Keratinocyte (primary cell): ENCODE measurements around the gene ATP13A3. TPM values are rescaled to one million over a fixed set of nuclear protein-coding genes. Genes with fewer than 3 reads are reported as not detected.

Experiments
- DNase-seq: peaks from one replicate; pipeline ENCODE4 v3.0.0-alpha.2; 2011; ENCODE audit warnings: low read depth, missing footprints, low spot score
- FAIRE-seq: peaks from 2 replicates; lab custom pipeline; 2011; peaks lifted over from hg19 to GRCh38; lab: Jason Lieb, UNC
- H2AFZ ChIP-seq: 2 replicates; pipeline ENCODE4 v1.6.0; 2012; ENCODE audit warnings: low read length, control low read depth, inconsistent platforms; ENCODE audit not compliant: control insufficient read depth
- H3K27ac ChIP-seq: 2 replicates; pipeline ENCODE4 v1.5.1; 2011; ENCODE audit warnings: low read length; ENCODE audit not compliant: control insufficient read depth, insufficient read depth
- H3K27me3 ChIP-seq: 3 replicates; pipeline ENCODE4 v1.6.0; 2011; ENCODE audit warnings: low read length; ENCODE audit not compliant: control insufficient read depth, insufficient read depth; ENCODE audit errors: extremely low read depth
- H3K36me3 ChIP-seq, 2 experiments: 2 replicates in 1 of 2; 3 replicates in 1 of 2; pipeline ENCODE4 v1.5.1; 2011; ENCODE audit warnings: low read length in 2 of 2, mild to moderate bottlenecking in 1 of 2; ENCODE audit not compliant: control insufficient read depth in 2 of 2, insufficient read depth in 2 of 2; ENCODE audit errors: extremely low read depth in 1 of 2
- H3K4me1 ChIP-seq: 3 replicates; pipeline ENCODE4 v1.5.1; 2011; ENCODE audit warnings: low read length; ENCODE audit not compliant: control insufficient read depth, insufficient read depth; ENCODE audit errors: extremely low read depth
- H3K4me2 ChIP-seq: 3 replicates; pipeline ENCODE4 v1.6.0; 2011; ENCODE audit warnings: low read depth, low read length; ENCODE audit not compliant: control insufficient read depth, insufficient read depth; ENCODE audit errors: extremely low read depth
- H3K4me3 ChIP-seq, 3 experiments: fragments of 200-600 bp in 1 of 3; sonication (generic) in 1 of 3; 2 replicates in 2 of 3; 3 replicates in 1 of 3; pipeline ENCODE4 v1.5.1; 2011 to 2016; ENCODE audit warnings: low read length in 3 of 3, mild to moderate bottlenecking in 3 of 3, control low read depth in 2 of 3, inconsistent platforms in 1 of 3, low read depth in 1 of 3, mixed read lengths in 1 of 3, mixed run types in 1 of 3, moderate library complexity in 1 of 3; ENCODE audit not compliant: control insufficient read depth in 2 of 3, insufficient read depth in 2 of 3; ENCODE audit errors: extremely low read depth in 1 of 3
- H3K79me2 ChIP-seq: 2 replicates; pipeline ENCODE4 v1.6.0; 2012; ENCODE audit warnings: low read length; ENCODE audit not compliant: control insufficient read depth, insufficient read depth
- H3K9ac ChIP-seq: 3 replicates; pipeline ENCODE4 v1.6.0; 2011; ENCODE audit warnings: low read length; ENCODE audit not compliant: control insufficient read depth, insufficient read depth; ENCODE audit errors: extremely low read depth
- H3K9me1 ChIP-seq: 3 replicates; pipeline ENCODE4 v1.6.0; 2011; ENCODE audit warnings: low read length; ENCODE audit not compliant: control insufficient read depth, insufficient read depth; ENCODE audit errors: extremely low read depth
- H3K9me3 ChIP-seq: 2 replicates; pipeline ENCODE4 v1.5.1; 2012; ENCODE audit warnings: low read depth, low read length; ENCODE audit not compliant: control insufficient read depth
- H4K20me1 ChIP-seq: 3 replicates; pipeline ENCODE4 v1.6.0; 2011; ENCODE audit warnings: low read length; ENCODE audit not compliant: control insufficient read depth, insufficient read depth; ENCODE audit errors: extremely low read depth
- EZH2 ChIP-seq: IDR thresholded peaks from one replicate; pipeline ENCODE4 v1.6.1; 2012; ENCODE audit warnings: inconsistent platforms, mild to moderate bottlenecking, low read length, moderate library complexity
- dilution Hi-C: fragments of 300-500 bp; cut with MboI; formaldehyde crosslinking; loops from one replicate; pipeline ENCODE4 v1.7.0; 2020; ENCODE audit warnings: low sequenced_read_pairs; ENCODE audit not compliant: extremely low pct_ligation_motif_present
- polyA plus RNA-seq, 5 experiments: library from polyadenylated mRNA; depleted of rRNA in 3 of 5; stranded (reverse) in 3 of 5; stranded (forward) in 1 of 5; unstranded in 1 of 5; fragments of >200 nt; gene quantifications; 1 replicate in 1 of 5; 2 replicates in 3 of 5; 3 replicates in 1 of 5; pipeline versions ENCODE4 v1.2.1 to v1.2.3, GENCODE V29; 2011 to 2012; ENCODE audit warnings: missing spikeins in 2 of 5, low read depth in 1 of 5, low replicate concordance in 1 of 5
- TF ChIP-seq, protein P1 (sequence below), 3 experiments: IDR thresholded peaks in 1 of 3; conservative IDR thresholded peaks in 1 of 3; optimal IDR thresholded peaks in 1 of 3; 2 replicates in 2 of 3; 3 replicates in 1 of 3; pipeline versions ENCODE3 to v1.5.1; 2011; ENCODE audit warnings: low read length in 3 of 3, mild to moderate bottlenecking in 3 of 3, moderate library complexity in 2 of 3, control low read depth in 1 of 3, inconsistent platforms in 1 of 3; ENCODE audit not compliant: insufficient read depth in 2 of 3; ENCODE audit errors: extremely low read depth in 1 of 3

The ATP13A3 gene
- polyA plus RNA-seq, 1 donor (not counting 4 experiments of a cell fraction or from before 2014, with no cell fraction given), result 103 TPM

DNA sequence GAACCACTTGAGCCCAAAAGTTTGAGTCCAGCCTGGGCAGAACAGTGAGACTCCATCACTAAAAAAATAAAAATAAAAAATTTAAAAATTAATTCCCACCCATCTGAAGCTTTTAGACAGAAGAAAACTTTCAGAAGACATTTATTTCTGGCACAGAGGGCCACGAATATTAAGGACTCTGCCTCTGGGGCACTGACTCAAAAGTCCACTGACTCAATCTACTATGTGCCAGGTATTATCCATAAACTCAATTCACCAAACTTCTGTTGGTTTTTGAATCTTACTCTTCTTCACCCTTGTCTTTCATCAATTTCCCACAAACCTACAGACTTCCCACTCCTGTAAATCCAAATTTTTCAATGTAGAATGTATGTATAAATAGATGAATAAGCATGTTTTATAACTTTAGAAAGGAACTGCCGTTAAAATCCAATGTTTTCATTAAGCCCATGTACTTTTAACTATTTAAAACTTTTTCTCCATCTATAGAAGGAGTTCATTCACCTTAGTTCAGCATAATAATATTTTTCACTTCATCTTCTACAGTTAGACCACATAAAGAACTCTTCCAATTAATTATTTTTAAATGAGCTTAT, 19.9 kb downstream of the ATP13A3 start:
- peaks cover 6% of the 10 kb centered on the region in 2 experiments for H3K36me3 ChIP-seq
- FAIRE-seq, result no peak
- H3K27me3 ChIP-seq, result no peaks in the 10 kb centered on the region
- no peak overlapping the region for H3K4me2 ChIP-seq
- H2AFZ ChIP-seq, result no peak overlapping the region
- H4K20me1 ChIP-seq, result peaks cover 8% of the 10 kb centered on the region
- no peak for TF ChIP-seq EZH2
- TF ChIP-seq, protein P1, sequence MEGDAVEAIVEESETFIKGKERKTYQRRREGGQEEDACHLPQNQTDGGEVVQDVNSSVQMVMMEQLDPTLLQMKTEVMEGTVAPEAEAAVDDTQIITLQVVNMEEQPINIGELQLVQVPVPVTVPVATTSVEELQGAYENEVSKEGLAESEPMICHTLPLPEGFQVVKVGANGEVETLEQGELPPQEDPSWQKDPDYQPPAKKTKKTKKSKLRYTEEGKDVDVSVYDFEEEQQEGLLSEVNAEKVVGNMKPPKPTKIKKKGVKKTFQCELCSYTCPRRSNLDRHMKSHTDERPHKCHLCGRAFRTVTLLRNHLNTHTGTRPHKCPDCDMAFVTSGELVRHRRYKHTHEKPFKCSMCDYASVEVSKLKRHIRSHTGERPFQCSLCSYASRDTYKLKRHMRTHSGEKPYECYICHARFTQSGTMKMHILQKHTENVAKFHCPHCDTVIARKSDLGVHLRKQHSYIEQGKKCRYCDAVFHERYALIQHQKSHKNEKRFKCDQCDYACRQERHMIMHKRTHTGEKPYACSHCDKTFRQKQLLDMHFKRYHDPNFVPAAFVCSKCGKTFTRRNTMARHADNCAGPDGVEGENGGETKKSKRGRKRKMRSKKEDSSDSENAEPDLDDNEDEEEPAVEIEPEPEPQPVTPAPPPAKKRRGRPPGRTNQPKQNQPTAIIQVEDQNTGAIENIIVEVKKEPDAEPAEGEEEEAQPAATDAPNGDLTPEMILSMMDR (optimal IDR thresholded peaks at IDR 0.05 in 1 of 3, IDR thresholded peaks at IDR 0.05 in 1 of 3, conservative IDR thresholded peaks at IDR 0.05 in 1 of 3; ENCODE audit: extremely low read depth in 1 of 3, insufficient read depth in 2 of 3, low read length in 3 of 3), result no peak
- dilution Hi-C loops, result no loop called here
- H3K9me1 ChIP-seq, result no peaks in the 10 kb centered on the region
- peaks cover 8% of the 10 kb centered on the region for H3K4me1 ChIP-seq
- H3K9me3 ChIP-seq, result no peaks in the 10 kb centered on the region
- H3K9ac ChIP-seq, result no peak overlapping the region
- no peak overlapping the region for H3K4me3 ChIP-seq
- H3K27ac ChIP-seq, result no peak overlapping the region
- DNase-seq, result no peak
- H3K79me2 ChIP-seq, result peaks cover 95% of the 10 kb centered on the region

DNA sequence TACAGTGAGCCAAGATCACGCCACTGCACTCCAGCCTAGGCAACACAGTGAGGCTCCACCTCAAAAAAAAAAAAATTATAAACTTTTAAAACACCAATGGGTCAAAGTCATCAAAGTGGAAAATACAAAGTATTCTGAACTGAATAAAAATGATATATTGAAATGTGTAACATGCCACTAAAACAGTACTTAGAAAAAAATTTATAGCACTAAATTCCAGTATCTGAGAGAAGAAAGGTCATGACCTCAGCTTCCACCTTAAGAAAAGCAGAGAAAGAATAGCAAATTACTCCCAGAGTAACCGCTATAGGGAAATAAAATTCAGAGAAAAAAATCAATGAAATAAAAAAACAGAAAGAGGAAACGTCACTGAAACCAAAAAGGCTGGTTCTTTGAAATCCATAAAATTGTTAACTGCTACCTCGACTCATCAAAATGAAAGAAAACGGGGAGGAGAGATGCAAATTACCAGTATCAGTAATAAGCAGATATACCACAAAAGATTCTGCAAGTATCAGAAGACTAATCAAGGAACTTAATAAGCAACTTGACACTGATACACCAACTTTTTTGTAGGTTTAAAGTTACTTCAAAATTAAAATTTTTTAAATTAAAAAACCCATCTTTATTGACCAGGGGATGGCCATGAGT, 20.8 kb downstream of the ATP13A3 start:
- dilution Hi-C loops, result no loop called here
- FAIRE-seq, result no peak
- no peak for TF ChIP-seq EZH2
- TF ChIP-seq, protein P1 (optimal IDR thresholded peaks at IDR 0.05 in 1 of 3, IDR thresholded peaks at IDR 0.05 in 1 of 3, conservative IDR thresholded peaks at IDR 0.05 in 1 of 3; ENCODE audit: extremely low read depth in 1 of 3, insufficient read depth in 2 of 3, low read length in 3 of 3), result no peak

More for the DNA sequence above, 20.8 kb downstream of the ATP13A3 start:
- no peak overlapping the region for H3K4me2 ChIP-seq
- no peak for DNase-seq
- H3K79me2 ChIP-seq, result peaks cover 93% of the 10 kb centered on the region
- no peak overlapping the region for H3K27ac ChIP-seq
- no peaks in the 10 kb centered on the region for H3K9me3 ChIP-seq
- no peaks in the 10 kb centered on the region for H3K27me3 ChIP-seq
- H3K36me3 ChIP-seq, result peaks cover 3 to 6% of the 10 kb centered on the region in 2 experiments
- no peak overlapping the region for H3K4me3 ChIP-seq
- H3K9ac ChIP-seq, result no peak overlapping the region
- H4K20me1 ChIP-seq, result peaks cover 6% of the 10 kb centered on the region
- peaks cover 8% of the 10 kb centered on the region for H3K4me1 ChIP-seq
- no peaks in the 10 kb centered on the region for H3K9me1 ChIP-seq
- H2AFZ ChIP-seq, result no peak overlapping the region
